ENCODE measurements around the gene ADAT3. TPM values are rescaled to one million over a fixed set of nuclear protein-coding genes. Genes with fewer than 3 reads are reported as not detected.

ADAT3 gene
- total RNA-seq, 5 donors from 2014 or later (not counting 1 experiment from before 2014, with no cell fraction given), result 6.0 to 16.1 (median 7.7) TPM

DNA sequence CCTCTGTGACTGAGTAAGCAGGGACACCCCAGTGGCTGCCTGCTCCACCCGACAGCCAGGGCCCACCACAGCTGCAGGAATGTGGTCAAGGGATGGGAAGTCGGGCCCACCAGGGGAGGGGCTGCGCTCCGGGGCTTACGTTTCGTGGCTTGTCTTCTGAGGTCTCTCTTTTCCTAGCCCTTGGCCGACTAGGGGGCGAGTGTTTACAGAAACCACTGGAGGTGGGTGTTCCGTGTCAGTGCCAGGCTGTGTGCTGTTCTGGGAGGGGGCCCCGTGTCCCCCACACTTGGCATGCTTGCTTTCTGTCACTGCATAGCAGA, 4.5 kb downstream of the ADAT3 start:
- Histone ChIP-seq H3K27me3 (replicated peaks in 1 of 2; ENCODE audit: control insufficient read depth in 2 of 2, extremely low read depth in 1 of 2, insufficient read depth in 2 of 2, low read length in 1 of 2) (no peaks in the 10 kb centered on the region), H3K4me1 (ENCODE audit: control insufficient read depth in 1 of 2, extremely low read depth in 1 of 2, insufficient read depth in 2 of 2, low read length in 2 of 2) (peaks cover 9 to 56% of the 10 kb centered on the region in 2 experiments), H3K27ac (ENCODE audit: low read length) (no peak overlapping the region), H3K4me3 (ENCODE audit: control insufficient read depth in 1 of 2, extremely low read depth in 1 of 2, low read length in 1 of 2) (no peak overlapping the region), H3K9me3 (no peaks in the 10 kb centered on the region), H3K36me3 (ENCODE audit: control insufficient read depth in 2 of 2, extremely low read depth in 1 of 2, insufficient read depth in 1 of 2, low read length in 1 of 2) (peaks cover 8 to 16% of the 10 kb centered on the region in 2 donors)
- ChIA-PET POLR2A (no interaction called here), CTCF (no interaction called here)
- H3K4me1 Mint-ChIP-seq, result peaks cover 28 to 53% (median 31%) of the 10 kb centered on the region in 3 donors
- peak in 1 of 35 experiments; percentile 26 for DNase-seq
- no peaks in the 10 kb centered on the region for H3K9me3 Mint-ChIP-seq
- H3K4me3 Mint-ChIP-seq, result peak overlapping the region in 2 of 3 donors; percentile 43 to 60
- ATAC-seq (replicated peaks in 1 of 4), result no peak
- peak overlapping the region in 1 of 2 donors; percentile 95 for H3K27ac Mint-ChIP-seq
- WGBS (ENCODE audit: insufficient coverage), result 42% methylated on average over 10 of the region's 10 CpGs
- H3K27me3 Mint-ChIP-seq, result no peaks in the 10 kb centered on the region
- H3K36me3 Mint-ChIP-seq, result no peaks in the 10 kb centered on the region

DNA sequence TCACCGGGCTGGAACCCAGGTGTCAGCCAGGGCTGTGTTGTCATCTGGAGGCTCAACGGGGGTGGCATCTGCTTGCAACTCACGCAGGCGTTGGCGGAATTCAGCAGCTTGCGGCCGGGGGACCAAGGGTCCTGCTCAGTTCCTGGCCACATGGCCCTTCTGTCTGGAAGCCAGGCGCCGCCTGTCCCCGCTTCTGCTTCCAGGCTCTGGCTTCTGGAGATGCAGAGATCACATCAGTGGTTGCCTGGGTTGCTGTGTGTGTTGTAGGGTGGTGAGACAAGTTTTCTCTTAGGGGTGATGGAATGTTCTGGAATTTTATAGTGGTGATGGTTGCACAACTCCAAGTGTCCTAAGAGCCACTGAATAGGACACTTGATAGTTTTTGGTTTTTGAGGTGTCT, 5.0 kb downstream of the ADAT3 start:
- H3K27me3 ChIP-seq (replicated peaks in 1 of 2; ENCODE audit: control insufficient read depth in 2 of 2, extremely low read depth in 1 of 2, insufficient read depth in 2 of 2, low read length in 1 of 2), result no peaks in the 10 kb centered on the region
- ATAC-seq (replicated peaks in 1 of 4) (no peak), DNase-seq (no peak)
- H3K36me3 Mint-ChIP-seq, result no peaks in the 10 kb centered on the region
- no peak overlapping the region for H3K4me3 ChIP-seq (ENCODE audit: control insufficient read depth in 1 of 2, extremely low read depth in 1 of 2, low read length in 1 of 2)
- CTCF ChIA-PET, result no interaction called here
- peaks cover 28 to 50% (median 29%) of the 10 kb centered on the region in 3 donors for H3K4me1 Mint-ChIP-seq
- no peaks in the 10 kb centered on the region for H3K9me3 Mint-ChIP-seq
- no peaks in the 10 kb centered on the region for H3K27me3 Mint-ChIP-seq
- 87% methylated on average over 10 of the region's 10 CpGs for WGBS (ENCODE audit: insufficient coverage)
- H3K27ac Mint-ChIP-seq, result peak overlapping the region; percentile 29 to 95
- peaks cover 12 to 16% of the 10 kb centered on the region in 2 donors for H3K36me3 ChIP-seq (ENCODE audit: control insufficient read depth in 2 of 2, extremely low read depth in 1 of 2, insufficient read depth in 1 of 2, low read length in 1 of 2)
- POLR2A ChIA-PET, result no interaction called here
- peak overlapping the region in 2 of 3 donors; percentile 4 to 60 for H3K4me3 Mint-ChIP-seq
- H3K9me3 ChIP-seq, result no peaks in the 10 kb centered on the region
- peaks cover 9 to 53% of the 10 kb centered on the region in 2 experiments for H3K4me1 ChIP-seq (ENCODE audit: control insufficient read depth in 1 of 2, extremely low read depth in 1 of 2, insufficient read depth in 2 of 2, low read length in 2 of 2)
- H3K27ac ChIP-seq (ENCODE audit: low read length), result no peak overlapping the region

DNA sequence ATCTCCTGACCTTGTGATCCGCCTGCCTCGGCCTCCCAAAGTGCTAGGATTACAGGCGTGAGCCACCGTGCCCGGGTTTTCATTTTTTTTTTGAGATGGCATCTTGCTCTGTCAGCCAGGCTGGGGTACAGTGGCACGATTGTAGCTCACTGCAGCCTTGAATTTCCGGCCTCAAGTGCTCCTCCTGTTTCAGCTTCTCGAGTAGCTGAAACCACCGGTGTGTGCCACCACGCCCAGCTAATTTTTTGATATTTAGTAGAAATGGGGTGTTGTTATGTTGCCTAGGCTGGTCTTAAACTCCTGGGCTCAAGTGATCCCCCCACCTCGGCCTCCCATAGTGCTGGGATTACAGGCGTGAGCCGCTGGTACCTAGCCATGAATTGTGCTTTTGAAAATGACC, 5.9 kb downstream of the ADAT3 start:
- WGBS (ENCODE audit: insufficient coverage), result 72% methylated on average over 10 of the region's 13 CpGs
- peak in 1 of 4 experiments; percentile 85 for ATAC-seq (replicated peaks in 1 of 4)

DNA sequence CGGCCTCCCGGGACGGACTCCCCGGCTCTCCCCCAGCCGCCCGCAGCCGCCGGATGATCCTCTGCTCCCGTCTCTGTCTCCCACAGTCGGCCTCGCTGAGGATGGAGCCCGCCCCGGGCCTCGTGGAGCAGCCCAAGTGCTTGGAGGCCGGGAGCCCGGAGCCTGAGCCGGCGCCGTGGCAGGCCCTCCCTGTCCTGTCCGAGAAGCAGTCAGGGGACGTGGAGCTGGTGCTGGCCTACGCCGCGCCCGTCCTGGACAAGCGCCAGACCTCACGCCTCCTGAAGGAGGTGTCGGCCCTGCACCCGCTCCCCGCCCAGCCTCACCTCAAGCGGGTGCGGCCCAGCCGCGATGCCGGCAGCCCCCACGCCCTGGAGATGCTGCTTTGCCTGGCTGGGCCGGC, 6.8 kb downstream of the ADAT3 start:
- Mint-ChIP-seq H3K36me3 (no peaks in the 10 kb centered on the region), H3K27ac (peak overlapping the region in 1 of 2 donors; percentile 95), H3K4me1 (peaks cover 21 to 39% (median 23%) of the 10 kb centered on the region in 3 donors), H3K27me3 (no peaks in the 10 kb centered on the region), H3K4me3 (no peak overlapping the region), H3K9me3 (no peaks in the 10 kb centered on the region)
- no peak overlapping the region for H3K4me3 ChIP-seq (ENCODE audit: control insufficient read depth in 1 of 2, extremely low read depth in 1 of 2, low read length in 1 of 2)
- H3K36me3 ChIP-seq (ENCODE audit: control insufficient read depth in 2 of 2, extremely low read depth in 1 of 2, insufficient read depth in 1 of 2, low read length in 1 of 2), result peaks cover 13 to 20% of the 10 kb centered on the region in 2 donors
- ChIA-PET CTCF (no interaction called here), POLR2A (no interaction called here)
- peaks cover 5 to 42% of the 10 kb centered on the region in 2 experiments for H3K4me1 ChIP-seq (ENCODE audit: control insufficient read depth in 1 of 2, extremely low read depth in 1 of 2, insufficient read depth in 2 of 2, low read length in 2 of 2)
- H3K9me3 ChIP-seq, result no peaks in the 10 kb centered on the region
- ATAC-seq (replicated peaks in 1 of 4) (no peak), DNase-seq (no peak)
- H3K27me3 ChIP-seq (replicated peaks in 1 of 2; ENCODE audit: control insufficient read depth in 2 of 2, extremely low read depth in 1 of 2, insufficient read depth in 2 of 2, low read length in 1 of 2), result no peaks in the 10 kb centered on the region
- WGBS (ENCODE audit: insufficient coverage), result 90% methylated on average over 37 of the region's 37 CpGs
- H3K27ac ChIP-seq (ENCODE audit: low read length), result no peak overlapping the region

More for the DNA sequence above, 5.9 kb downstream of the ADAT3 start:
- H3K4me1 Mint-ChIP-seq, result peaks cover 22 to 44% (median 23%) of the 10 kb centered on the region in 3 donors
- H3K27me3 ChIP-seq (replicated peaks in 1 of 2; ENCODE audit: control insufficient read depth in 2 of 2, extremely low read depth in 1 of 2, insufficient read depth in 2 of 2, low read length in 1 of 2), result no peaks in the 10 kb centered on the region
- peak overlapping the region in 1 of 3 donors; percentile 60 for H3K4me3 Mint-ChIP-seq
- CTCF ChIA-PET, result interaction anchor here in 1 of 2 donors (0.6 kb wide), 1 partner anchor 14 kb away, joined by 4 read pairs; no protein-coding TSS in a partner anchor
- H3K9me3 Mint-ChIP-seq, result no peaks in the 10 kb centered on the region
- no peak overlapping the region for H3K4me3 ChIP-seq (ENCODE audit: control insufficient read depth in 1 of 2, extremely low read depth in 1 of 2, low read length in 1 of 2)
- H3K27me3 Mint-ChIP-seq, result no peaks in the 10 kb centered on the region
- no peaks in the 10 kb centered on the region for H3K36me3 Mint-ChIP-seq
- peak in 5 of 35 experiments; percentile 26 to 61 (median 46) for DNase-seq
- H3K27ac ChIP-seq (ENCODE audit: low read length), result no peak overlapping the region
- POLR2A ChIA-PET, result no interaction called here
- no peaks in the 10 kb centered on the region for H3K9me3 ChIP-seq
- peak overlapping the region; percentile 46 to 95 for H3K27ac Mint-ChIP-seq
- peaks cover 13 to 16% of the 10 kb centered on the region in 2 donors for H3K36me3 ChIP-seq (ENCODE audit: control insufficient read depth in 2 of 2, extremely low read depth in 1 of 2, insufficient read depth in 1 of 2, low read length in 1 of 2)
- peaks cover 5 to 47% of the 10 kb centered on the region in 2 experiments for H3K4me1 ChIP-seq (ENCODE audit: control insufficient read depth in 1 of 2, extremely low read depth in 1 of 2, insufficient read depth in 2 of 2, low read length in 2 of 2)

DNA sequence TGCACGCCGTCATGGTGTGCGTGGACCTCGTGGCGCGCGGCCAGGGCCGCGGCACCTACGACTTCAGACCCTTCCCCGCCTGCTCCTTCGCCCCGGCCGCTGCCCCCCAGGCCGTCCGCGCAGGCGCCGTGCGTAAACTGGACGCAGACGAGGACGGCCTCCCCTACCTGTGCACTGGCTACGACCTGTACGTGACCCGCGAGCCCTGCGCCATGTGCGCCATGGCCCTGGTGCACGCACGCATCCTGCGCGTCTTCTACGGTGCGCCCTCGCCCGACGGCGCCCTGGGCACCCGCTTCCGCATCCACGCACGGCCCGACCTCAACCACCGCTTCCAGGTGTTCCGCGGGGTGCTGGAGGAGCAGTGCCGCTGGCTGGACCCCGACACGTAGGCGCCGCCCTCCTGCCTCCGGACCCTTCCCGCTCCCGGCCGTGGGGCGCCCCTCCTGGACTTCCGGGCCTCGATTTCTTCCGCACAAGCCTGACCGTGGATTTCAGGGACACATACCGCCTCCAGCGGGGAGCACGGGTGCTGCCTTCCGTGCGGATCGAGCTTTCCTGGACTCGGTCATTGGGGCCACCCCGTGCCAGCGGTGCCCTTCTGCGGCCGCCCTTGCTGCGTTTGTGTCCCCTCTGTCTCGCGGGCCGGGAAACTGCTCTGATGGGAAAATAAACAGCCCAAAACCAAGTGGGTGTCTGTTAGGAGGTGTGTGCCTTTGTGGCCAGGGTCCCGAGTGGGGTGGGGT, 7.7 kb downstream of the ADAT3 start:
- Histone ChIP-seq H3K27ac (ENCODE audit: low read length) (no peak overlapping the region), H3K36me3 (ENCODE audit: control insufficient read depth in 2 of 2, extremely low read depth in 1 of 2, insufficient read depth in 1 of 2, low read length in 1 of 2) (peaks cover 13 to 20% of the 10 kb centered on the region in 2 donors), H3K4me1 (ENCODE audit: control insufficient read depth in 1 of 2, extremely low read depth in 1 of 2, insufficient read depth in 2 of 2, low read length in 2 of 2) (peaks cover 5 to 35% of the 10 kb centered on the region in 2 experiments), H3K9me3 (no peaks in the 10 kb centered on the region), H3K4me3 (ENCODE audit: control insufficient read depth in 1 of 2, extremely low read depth in 1 of 2, low read length in 1 of 2) (no peak overlapping the region), H3K27me3 (replicated peaks in 1 of 2; ENCODE audit: control insufficient read depth in 2 of 2, extremely low read depth in 1 of 2, insufficient read depth in 2 of 2, low read length in 1 of 2) (no peaks in the 10 kb centered on the region)
- ATAC-seq (replicated peaks in 1 of 4) (no peak), DNase-seq (no peak)
- WGBS (ENCODE audit: insufficient coverage), result 97% methylated on average over 74 of the region's 77 CpGs
- H3K27ac Mint-ChIP-seq, result peak overlapping the region in 1 of 2 donors; percentile 80
- no peaks in the 10 kb centered on the region for H3K9me3 Mint-ChIP-seq
- peaks cover 21 to 37% (median 21%) of the 10 kb centered on the region in 3 donors for H3K4me1 Mint-ChIP-seq
- no peak overlapping the region for H3K4me3 Mint-ChIP-seq
- POLR2A ChIA-PET, result no interaction called here
- no peaks in the 10 kb centered on the region for H3K36me3 Mint-ChIP-seq
- CTCF ChIA-PET, result no interaction called here
- H3K27me3 Mint-ChIP-seq, result no peaks in the 10 kb centered on the region

DNA sequence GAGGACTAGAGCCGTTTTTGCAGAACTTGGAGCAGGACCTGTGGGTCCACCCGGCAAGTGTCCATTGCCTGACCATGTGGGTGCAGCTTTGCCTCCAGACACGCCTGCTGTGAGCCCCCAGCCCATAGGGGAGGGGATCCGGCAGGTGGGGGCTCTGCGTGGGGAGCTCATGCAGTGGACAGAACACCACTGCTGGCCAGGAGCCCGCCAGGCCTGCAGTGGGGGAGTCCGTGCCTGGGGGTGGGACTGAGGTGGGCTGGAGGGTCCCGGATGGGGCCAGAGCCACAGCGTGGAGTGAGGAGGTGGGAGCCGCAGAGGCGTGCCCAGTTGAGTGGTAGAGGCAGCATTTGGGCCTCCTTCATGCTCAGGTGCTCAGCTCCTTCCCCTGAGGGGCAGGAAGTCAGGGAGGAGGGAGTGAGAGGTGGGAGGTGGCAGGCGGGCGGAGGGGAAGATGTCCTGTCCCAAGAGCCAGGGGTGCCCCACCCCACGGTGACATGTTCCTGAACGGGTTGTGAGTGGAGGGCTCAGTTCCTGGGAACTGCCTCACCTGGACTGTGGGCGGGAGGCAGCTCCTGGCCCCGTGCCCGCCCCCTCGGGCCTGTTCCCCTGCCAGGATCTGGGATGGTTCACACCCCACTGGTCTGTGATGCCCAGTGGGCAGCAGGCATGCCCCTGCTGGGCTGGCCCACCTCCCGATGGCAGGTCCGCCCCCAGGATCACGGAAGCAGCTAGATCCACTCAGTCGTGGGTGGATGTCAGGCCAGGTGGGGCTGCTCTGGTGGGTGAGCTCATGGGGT, 8.8 kb downstream of the ADAT3 start:
- no peak overlapping the region for H3K4me3 ChIP-seq (ENCODE audit: control insufficient read depth in 1 of 2, extremely low read depth in 1 of 2, low read length in 1 of 2)
- WGBS (ENCODE audit: insufficient coverage), result 89% methylated on average over 21 of the region's 23 CpGs
- H3K27ac Mint-ChIP-seq, result peak overlapping the region in 1 of 2 donors; percentile 80
- peaks cover 16 to 20% of the 10 kb centered on the region in 2 donors for H3K36me3 ChIP-seq (ENCODE audit: control insufficient read depth in 2 of 2, extremely low read depth in 1 of 2, insufficient read depth in 1 of 2, low read length in 1 of 2)
- POLR2A ChIA-PET, result no interaction called here
- no peak overlapping the region for H3K4me3 Mint-ChIP-seq
- H3K4me1 ChIP-seq (ENCODE audit: control insufficient read depth in 1 of 2, extremely low read depth in 1 of 2, insufficient read depth in 2 of 2, low read length in 2 of 2), result peaks cover 5 to 25% of the 10 kb centered on the region in 2 experiments
- no peaks in the 10 kb centered on the region for H3K9me3 Mint-ChIP-seq
- CTCF ChIA-PET, result no interaction called here
- ATAC-seq (replicated peaks in 1 of 4) (no peak), DNase-seq (no peak)
- H3K27me3 Mint-ChIP-seq, result no peaks in the 10 kb centered on the region
- H3K36me3 Mint-ChIP-seq, result no peaks in the 10 kb centered on the region
- no peaks in the 10 kb centered on the region for H3K27me3 ChIP-seq (replicated peaks in 1 of 2; ENCODE audit: control insufficient read depth in 2 of 2, extremely low read depth in 1 of 2, insufficient read depth in 2 of 2, low read length in 1 of 2)
- H3K9me3 ChIP-seq, result no peaks in the 10 kb centered on the region
- H3K27ac ChIP-seq (ENCODE audit: low read length), result no peak overlapping the region
- peaks cover 16 to 33% (median 16%) of the 10 kb centered on the region in 3 donors for H3K4me1 Mint-ChIP-seq

All from T-cell (primary cell).